HG03575 (cell line): ENCODE results near the gene FOXB1.

Experiments
- ATAC-seq: cut with Tn5 transposase; IDR thresholded peaks from one replicate; pipeline ENCODE4 v1.9.1; 2021; ENCODE audit not compliant: unreplicated experiment, insufficient number of reproducible peaks, low FRiP score; ENCODE audit errors: extremely low read depth

Gene FOXB1

DNA sequence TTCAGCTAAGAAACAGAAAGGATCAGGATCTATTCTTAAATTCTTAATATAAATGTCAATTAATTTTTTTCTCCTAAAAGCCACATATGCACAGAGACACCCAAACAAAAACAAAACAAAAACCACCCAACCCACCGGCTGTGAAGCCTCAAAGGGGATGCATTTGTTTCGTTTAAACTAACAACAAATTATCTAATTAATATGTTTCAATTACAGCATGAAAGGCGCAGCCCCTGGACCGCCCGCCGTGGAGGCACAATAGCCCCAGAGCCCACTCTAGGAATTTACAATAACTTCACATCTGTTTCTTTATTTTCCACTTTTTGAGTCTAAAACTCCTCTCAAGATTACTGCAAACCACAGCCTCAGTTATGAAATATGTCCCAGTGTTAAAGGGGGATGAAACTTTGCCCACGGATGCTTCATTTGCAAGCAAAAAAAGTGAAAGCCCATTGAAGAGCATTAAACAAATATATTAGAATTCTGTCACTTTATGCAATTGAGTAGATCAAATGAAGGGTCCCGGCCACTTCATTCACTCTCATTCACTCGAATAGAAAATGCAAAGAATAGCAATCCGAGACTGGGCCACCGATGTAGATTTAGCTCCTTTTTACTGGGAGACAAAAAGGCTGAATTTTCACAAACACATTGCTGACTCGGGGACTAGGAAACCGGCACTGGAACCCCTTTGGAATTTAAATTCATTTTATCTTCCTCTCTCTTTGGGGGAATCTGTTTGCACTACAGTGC, 6.0 kb downstream of the FOXB1 start:
- ATAC-seq, result no peak

- no peak for ATAC-seq
These were observed 6.7 kb downstream of the FOXB1 start for GRCh38 chr15:60010858-60011257.

- no peak for ATAC-seq
These were observed 8.6 kb downstream of the FOXB1 start for GRCh38 chr15:60012695-60013094.

- ATAC-seq, result no peak
These were observed 13.7 kb downstream of the FOXB1 start for GRCh38 chr15:60017538-60018520.

DNA sequence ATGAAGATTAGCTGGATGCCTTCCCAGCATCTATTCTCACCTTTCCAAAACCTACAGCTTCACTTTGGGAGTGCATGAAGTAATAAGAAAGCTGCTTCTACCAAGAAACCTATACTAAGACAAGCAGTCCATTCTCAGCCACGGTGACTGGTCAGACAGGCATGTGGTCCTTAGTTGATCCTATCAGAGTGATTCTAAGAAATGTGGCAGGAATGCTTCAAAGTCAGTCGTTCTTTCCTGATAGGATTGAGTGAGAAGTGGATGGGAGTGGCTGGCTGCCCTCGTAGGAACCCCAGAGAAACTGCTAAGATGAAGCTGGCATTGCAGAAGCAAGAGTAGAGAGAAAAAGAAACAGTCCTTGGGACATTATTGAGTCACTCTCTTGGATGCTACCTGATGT, 16.6 kb downstream of the FOXB1 start:
- ATAC-seq, result no peak

DNA sequence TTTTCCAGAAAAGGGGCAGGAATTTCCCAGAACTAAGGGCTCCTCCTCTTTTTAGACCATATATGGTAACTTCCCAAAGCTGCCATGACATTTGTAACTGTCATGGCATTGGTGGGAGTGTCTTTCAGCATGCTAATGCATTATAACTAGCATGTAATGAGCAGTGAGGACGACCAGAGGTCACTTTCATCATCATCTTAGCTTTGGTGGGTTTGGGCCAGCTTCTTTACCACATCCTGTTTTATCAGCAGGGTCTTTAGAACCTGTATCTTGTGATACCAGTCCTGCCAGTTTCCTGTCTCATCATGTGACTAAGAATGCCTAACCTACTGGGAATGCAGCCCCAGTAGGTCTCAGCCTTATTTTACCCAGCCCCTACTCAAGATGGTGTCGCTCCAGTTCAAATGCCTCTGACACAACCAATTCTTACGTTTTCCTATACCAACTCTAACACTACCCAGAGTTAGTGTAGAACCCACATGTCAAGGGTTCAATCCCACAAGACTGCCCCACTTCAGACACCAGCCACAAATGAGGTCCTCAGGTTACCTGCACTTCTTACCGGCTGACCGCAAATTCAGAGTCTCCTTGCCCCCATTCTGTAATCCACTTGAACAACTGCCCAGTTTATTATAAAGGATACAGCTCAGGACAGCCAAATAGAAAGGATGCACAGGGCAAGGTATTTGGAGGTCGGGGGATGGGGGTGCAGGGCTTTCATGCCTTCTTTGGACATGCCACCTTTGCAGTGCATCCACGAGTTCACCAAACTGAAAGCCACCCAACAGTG, 17.7 kb downstream of the FOXB1 start:
- no peak for ATAC-seq

- ATAC-seq, result no peak
These were observed 18.2 kb downstream of the FOXB1 start for GRCh38 chr15:60022379-60022741.

DNA sequence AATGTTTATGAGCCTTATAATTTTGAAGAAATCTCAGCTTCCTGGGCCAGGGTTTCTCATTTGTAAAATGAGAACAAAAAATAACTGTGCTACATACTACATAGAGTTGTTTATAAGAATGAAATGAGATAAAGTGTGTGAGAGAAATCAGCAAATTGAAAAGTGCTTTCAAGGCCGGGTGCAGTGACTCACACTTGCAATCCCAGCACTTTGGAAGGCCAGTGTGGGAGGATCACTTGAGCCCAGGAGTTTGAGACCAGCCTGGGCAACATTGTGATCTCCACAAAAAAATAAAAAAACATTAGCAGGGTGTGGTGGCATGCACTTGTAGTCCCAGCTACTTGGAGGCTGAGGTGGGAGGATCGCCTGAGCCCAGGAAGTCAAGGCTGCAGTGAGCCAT, 22.4 kb downstream of the FOXB1 start:
- no peak for ATAC-seq

DNA sequence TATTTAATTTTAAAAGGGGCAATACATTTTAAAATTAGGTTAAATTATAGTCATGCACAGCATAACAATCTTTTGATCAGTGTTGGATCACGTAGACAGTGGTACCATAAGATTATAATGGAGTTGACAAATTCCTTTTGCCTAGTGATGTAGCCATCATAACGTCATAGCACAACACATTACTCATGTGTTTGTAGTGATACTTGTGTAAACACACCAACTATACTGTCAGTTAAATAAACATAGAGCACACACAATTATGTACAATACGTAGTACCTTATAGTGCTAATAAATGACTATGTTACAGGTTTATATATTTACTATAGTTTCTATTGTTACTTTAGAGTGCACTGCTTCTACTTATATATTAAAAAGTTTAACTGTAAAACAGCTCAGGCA, 31.2 kb downstream of the FOXB1 start:
- ATAC-seq, result no peak

DNA sequence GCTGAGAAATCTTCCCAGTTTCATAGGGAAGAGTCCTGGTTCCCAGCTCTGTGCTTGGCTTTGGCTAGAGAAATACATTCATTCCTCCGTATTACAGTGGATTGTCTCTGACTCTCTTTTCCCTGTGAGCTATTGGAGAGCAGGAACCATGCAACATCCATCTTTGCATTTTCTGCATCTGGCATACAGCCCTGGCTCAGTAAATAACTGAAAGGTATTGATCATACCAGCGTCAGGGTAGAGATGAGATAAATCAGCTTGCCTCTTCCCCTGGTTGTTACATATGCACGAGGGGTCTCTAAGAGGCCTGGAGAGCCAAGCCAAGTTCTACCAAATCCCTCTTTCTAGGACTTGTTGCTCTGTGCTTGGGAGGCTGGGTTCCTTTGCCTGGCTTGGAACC, 35.2 kb downstream of the FOXB1 start:
- no peak for ATAC-seq

DNA sequence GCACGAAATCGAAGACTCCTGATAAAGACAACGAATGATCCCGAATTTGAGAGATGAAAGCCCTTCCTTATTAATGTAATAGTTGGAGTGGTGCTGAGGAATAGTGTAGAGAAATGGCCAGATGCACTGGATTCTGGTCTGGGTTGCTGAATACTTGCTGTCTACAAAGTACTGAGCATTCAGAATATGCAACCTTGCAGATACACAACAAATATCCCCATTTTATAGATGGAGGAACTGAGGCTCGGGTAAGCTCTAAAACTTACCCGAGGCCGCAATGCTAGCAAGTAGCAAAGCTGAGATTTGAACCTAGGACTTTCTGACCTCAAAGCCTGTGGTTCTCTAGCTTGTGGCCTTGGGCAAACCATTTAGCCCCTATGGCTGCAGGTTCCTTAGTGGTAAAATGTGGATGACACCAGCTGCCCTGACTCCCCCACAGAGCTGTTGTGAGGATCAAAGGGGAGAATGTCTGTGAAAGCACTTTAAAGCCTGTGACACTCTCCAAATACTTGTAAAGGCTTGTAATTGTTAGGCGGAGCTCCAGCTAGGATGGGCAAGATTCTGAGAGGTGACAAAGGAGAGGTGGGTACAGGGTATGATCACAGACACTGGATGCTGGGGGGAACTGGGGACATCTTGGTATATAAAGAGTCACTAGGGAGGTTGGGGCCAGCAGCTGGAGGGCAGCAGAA, 39.8 kb downstream of the FOXB1 start:
- no peak for ATAC-seq

DNA sequence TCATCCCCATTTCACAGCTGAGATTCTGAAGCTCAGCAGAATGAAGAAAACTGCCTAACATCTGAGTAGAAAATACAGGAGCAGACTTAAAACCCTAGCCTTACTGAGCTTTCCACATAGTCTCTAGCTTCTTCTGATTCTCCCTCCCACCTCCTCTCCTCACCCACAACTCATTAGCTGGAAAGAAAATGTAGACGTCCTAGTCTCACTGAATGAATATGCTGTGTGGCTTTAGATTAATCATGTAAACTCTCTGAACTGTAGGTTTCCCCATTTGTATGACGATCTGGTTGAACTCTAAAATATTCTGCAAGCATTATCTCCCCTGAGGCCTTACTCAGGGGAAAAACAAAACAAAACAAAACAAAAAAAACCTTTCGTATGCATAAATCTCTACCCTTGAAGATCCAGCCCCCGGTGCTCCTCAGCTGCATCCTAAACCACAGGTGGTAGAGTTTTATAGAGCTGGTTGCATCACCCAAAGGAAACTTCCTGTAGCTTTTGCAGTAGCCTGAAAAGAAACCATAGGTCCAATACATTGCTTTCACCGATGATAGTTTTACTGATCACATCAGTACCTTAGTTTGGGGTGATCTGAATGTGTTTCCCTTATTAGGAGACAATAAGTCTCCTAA, 40.6 kb downstream of the FOXB1 start:
- no peak for ATAC-seq

DNA sequence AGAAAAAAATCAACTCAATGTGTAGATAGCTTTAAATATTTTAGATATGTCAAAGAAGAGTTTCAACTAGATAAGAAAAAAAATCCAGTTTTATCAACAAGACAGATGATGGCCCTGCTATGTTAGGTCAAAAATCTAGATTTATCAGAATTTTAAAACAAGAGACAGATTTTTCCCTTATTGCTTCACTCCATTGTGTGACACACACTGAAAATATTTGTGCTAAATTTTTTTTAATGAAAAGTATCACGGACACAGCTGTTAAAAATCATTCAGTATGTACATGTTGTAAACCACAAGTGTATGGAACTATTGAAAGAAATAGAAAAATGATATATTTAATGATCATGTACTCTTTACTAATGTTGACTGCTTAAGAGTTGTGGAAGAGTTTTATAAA, 43.6 kb downstream of the FOXB1 start:
- no peak for ATAC-seq

GRCh38 chr15:60049948-60050347, 45.8 kb downstream of the FOXB1 start:
- ATAC-seq, result no peak

DNA sequence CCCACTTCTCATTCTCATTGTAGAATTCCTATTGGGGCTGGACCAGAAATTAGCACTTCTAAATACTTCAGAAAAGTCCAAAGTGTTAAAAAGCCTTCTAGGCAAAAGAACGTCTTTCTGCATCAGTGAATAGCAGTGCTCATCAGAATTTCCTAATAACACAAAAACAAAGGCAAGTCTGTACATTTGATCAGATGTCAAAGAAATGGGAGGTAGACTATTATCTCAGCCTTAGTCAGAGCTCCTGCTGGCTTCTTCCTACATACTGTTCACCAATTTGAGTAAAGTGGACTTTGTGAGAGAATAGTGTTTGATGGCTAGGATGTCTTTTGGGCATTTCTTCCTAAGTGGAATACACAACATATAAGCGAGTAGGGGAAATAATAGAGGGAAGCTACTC, 48.7 kb downstream of the FOXB1 start:
- no peak for ATAC-seq

DNA sequence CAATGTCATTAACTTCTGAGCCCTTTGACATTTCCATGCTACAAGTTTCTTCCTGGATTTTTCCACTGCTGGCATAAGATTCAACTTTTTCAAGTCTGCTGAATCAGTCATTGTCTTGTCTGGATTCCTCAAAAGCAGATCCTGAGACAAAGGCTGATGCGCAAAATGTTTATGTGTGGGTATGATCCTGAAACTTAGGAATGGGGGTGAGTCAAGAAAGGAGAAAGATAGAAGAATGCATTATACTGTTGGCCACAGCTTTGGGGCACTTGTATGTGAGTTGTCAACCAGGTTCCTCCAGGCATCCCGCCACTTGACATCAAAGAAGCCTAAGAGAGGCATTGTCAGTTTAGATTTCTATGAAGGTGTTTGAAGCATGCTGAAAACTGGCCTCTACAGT, 50.4 kb downstream of the FOXB1 start:
- no peak for ATAC-seq
